ENCODE results near the gene SHB.

DNA sequence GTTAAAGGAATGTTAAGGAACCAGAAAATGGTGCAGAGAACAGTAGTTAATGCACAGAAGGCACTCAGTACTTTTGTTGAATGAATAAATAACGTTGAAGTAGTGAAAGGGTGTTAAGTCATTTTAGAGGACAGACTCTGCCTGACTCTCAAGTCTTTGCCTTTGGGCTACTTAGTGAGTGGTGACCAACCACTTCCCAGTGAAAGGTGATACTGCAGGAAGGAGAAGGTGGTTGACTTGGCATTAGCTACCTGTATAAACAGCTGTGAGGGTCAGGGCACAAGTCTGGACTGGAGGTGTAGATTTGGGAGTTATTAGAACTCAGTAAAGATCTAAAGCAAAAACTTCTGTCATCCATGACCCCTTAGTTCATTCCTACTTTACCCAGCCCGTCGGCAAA lies 4.9 kb upstream of the SHB start:
- TF ChIP-seq CTCF (IDR thresholded peaks at IDR 0.05; ENCODE audit: extremely low read depth in 1 of 2, insufficient read depth in 1 of 2, low read depth in 1 of 2, low read length in 2 of 2) (no peak), EZH2 (IDR thresholded peaks at IDR 0.05; ENCODE audit: borderline replicate concordance, low read depth, low read length, severe bottlenecking) (no peak), MAX (IDR thresholded peaks at IDR 0.05; ENCODE audit: insufficient read depth, insufficient read length) (no peak), POLR2A (IDR thresholded peaks at IDR 0.05; ENCODE audit: low read depth, low read length) (no peak), POLR2AphosphoS5 (IDR thresholded peaks at IDR 0.05; ENCODE audit: insufficient read depth, low read depth, low read length) (no peak)

All from endothelial cell of umbilical vein (primary cell).